H9 (cell line): ENCODE measurements around the gene NEIL1. TPM values are rescaled to one million over a fixed set of nuclear protein-coding genes. Genes with fewer than 3 reads are reported as not detected.

Experiments used
- DNase-seq: peaks from one replicate; pipeline ENCODE4 v3.0.0-alpha.2; 2017
- H2AFZ ChIP-seq: one replicate; pipeline ENCODE4 v1.6.1; 2013; ENCODE audit warnings: mild to moderate bottlenecking, low read length, control low read depth, moderate library complexity
- H2AK5ac ChIP-seq: 2 replicates; pipeline ENCODE4 v1.6.1; 2013; ENCODE audit warnings: low read length, control low read depth, mixed read lengths; ENCODE audit not compliant: insufficient read length
- H2BK120ac ChIP-seq: one replicate; pipeline ENCODE4 v1.6.1; 2013; ENCODE audit warnings: low read depth, mild to moderate bottlenecking, low read length, control low read depth, inconsistent platforms; ENCODE audit not compliant: poor library complexity, severe bottlenecking
- H2BK12ac ChIP-seq: 2 replicates; pipeline ENCODE4 v1.6.1; 2013; ENCODE audit warnings: low read length, control low read depth, mixed read lengths, low read depth; ENCODE audit not compliant: insufficient read length
- H2BK15ac ChIP-seq: 2 replicates; pipeline ENCODE4 v1.6.1; 2013; ENCODE audit warnings: low read depth, low read length, control low read depth
- H2BK20ac ChIP-seq: one replicate; pipeline ENCODE4 v1.6.1; 2013; ENCODE audit warnings: low read depth, mild to moderate bottlenecking, low read length, control low read depth, inconsistent platforms; ENCODE audit not compliant: poor library complexity, severe bottlenecking
- H2BK5ac ChIP-seq: 2 replicates; pipeline ENCODE4 v1.6.1; 2013; ENCODE audit warnings: low read length, control low read depth, mixed read lengths; ENCODE audit not compliant: insufficient read length
- H3K14ac ChIP-seq: 2 replicates; pipeline ENCODE4 v1.6.1; 2013; ENCODE audit warnings: low read length, control low read depth; ENCODE audit not compliant: insufficient read depth
- H3K18ac ChIP-seq: 2 replicates; pipeline ENCODE4 v1.6.1; 2013; ENCODE audit warnings: low read depth, mild to moderate bottlenecking, mixed read lengths, low read length, control low read depth; ENCODE audit not compliant: insufficient read length
- H3K23ac ChIP-seq: 2 replicates; pipeline ENCODE4 v1.6.1; 2013; ENCODE audit warnings: low read length, control low read depth, mixed read lengths, low read depth; ENCODE audit not compliant: insufficient read length
- H3K23me2 ChIP-seq: 2 replicates; pipeline ENCODE4 v1.6.1; 2013; ENCODE audit warnings: low read depth, mild to moderate bottlenecking, mixed read lengths, low read length, control low read depth; ENCODE audit not compliant: insufficient read length, poor library complexity, severe bottlenecking
- H3K27ac ChIP-seq: 2 replicates; pipeline ENCODE4 v1.5.1; 2013; ENCODE audit warnings: low read length, control low read depth, mixed read lengths, low read depth; ENCODE audit not compliant: insufficient read length
- H3K27me3 ChIP-seq: 2 replicates; pipeline ENCODE4 v1.6.1; 2013; ENCODE audit warnings: low read length, control low read depth, inconsistent platforms; ENCODE audit not compliant: insufficient read depth
- H3K4ac ChIP-seq: 2 replicates; pipeline ENCODE4 v1.6.1; 2013; ENCODE audit warnings: low read depth, mild to moderate bottlenecking, control low read depth, inconsistent platforms, low read length, moderate library complexity
- H3K4me1 ChIP-seq: 2 replicates; pipeline ENCODE4 v1.6.1; 2013; ENCODE audit warnings: low read length, control low read depth, inconsistent platforms; ENCODE audit not compliant: insufficient read depth
- H3K4me2 ChIP-seq: 2 replicates; pipeline ENCODE4 v1.6.1; 2013; ENCODE audit warnings: low read length, control low read depth, mixed read lengths; ENCODE audit not compliant: insufficient read length, insufficient read depth
- H3K56ac ChIP-seq: 2 replicates; pipeline ENCODE4 v1.6.1; 2013; ENCODE audit warnings: low read depth, mild to moderate bottlenecking, mixed read lengths, low read length, control low read depth; ENCODE audit not compliant: insufficient read length
- H3K79me1 ChIP-seq: 2 replicates; pipeline ENCODE4 v1.6.1; 2013; ENCODE audit warnings: low read depth, mild to moderate bottlenecking, moderate library complexity, low read length, control low read depth, inconsistent platforms; ENCODE audit not compliant: insufficient read depth, poor library complexity, severe bottlenecking
- H3K79me2 ChIP-seq: 2 replicates; pipeline ENCODE4 v1.6.1; 2013; ENCODE audit warnings: low read length, control low read depth, inconsistent platforms; ENCODE audit not compliant: insufficient read depth
- H3K9ac ChIP-seq: 2 replicates; pipeline ENCODE4 v1.6.1; 2013; ENCODE audit warnings: low read length, control low read depth, mixed read lengths; ENCODE audit not compliant: insufficient read length; ENCODE audit errors: extremely low read depth
- H3K9me3 ChIP-seq: one replicate; pipeline ENCODE4 v1.6.1; 2013; ENCODE audit warnings: low read depth, low read length, inconsistent platforms; ENCODE audit not compliant: control insufficient read depth
- H3T11ph ChIP-seq: one replicate; pipeline ENCODE4 v1.6.1; 2013; ENCODE audit warnings: mild to moderate bottlenecking, low read length, control low read depth, inconsistent platforms
- H4K20me1 ChIP-seq: one replicate; pipeline ENCODE4 v1.6.1; 2013; ENCODE audit not compliant: control insufficient read depth, insufficient read length, insufficient read depth
- H4K5ac ChIP-seq: 2 replicates; pipeline ENCODE4 v1.6.1; 2013; ENCODE audit warnings: low read depth, mild to moderate bottlenecking, mixed read lengths, low read length, control low read depth; ENCODE audit not compliant: insufficient read length
- H4K8ac ChIP-seq: replicated peaks from 2 replicates; pipeline ENCODE4 v1.6.1; 2013; ENCODE audit warnings: low read length, control low read depth, mixed read lengths, low read depth; ENCODE audit not compliant: insufficient read length
- H4K91ac ChIP-seq: 2 replicates; pipeline ENCODE4 v1.6.1; 2013; ENCODE audit warnings: low read depth, mild to moderate bottlenecking, moderate library complexity, mixed read lengths, low read length, control low read depth; ENCODE audit not compliant: insufficient read length
- H3K27ac Mint-ChIP-seq, 3 experiments: 2 replicates in 2 of 3; 3 replicates in 1 of 3; pipeline ENCODE4 v1.8.0; 2020 to 2021; ENCODE audit warnings: mixed read lengths in 3 of 3, mild to moderate bottlenecking in 1 of 3, moderate library complexity in 1 of 3
- H3K27me3 Mint-ChIP-seq: 2 replicates; pipeline ENCODE4 v1.8.0; 2021; ENCODE audit warnings: low read depth, mild to moderate bottlenecking, moderate library complexity, mixed read lengths
- H3K36me3 Mint-ChIP-seq, 3 experiments: 2 replicates in 2 of 3; 3 replicates in 1 of 3; pipeline ENCODE4 v1.8.0; 2020 to 2021; ENCODE audit warnings: low read depth in 3 of 3, mixed read lengths in 3 of 3; ENCODE audit not compliant: insufficient read depth in 1 of 3
- H3K4me1 Mint-ChIP-seq, 2 experiments: 2 replicates each; pipeline ENCODE4 v1.8.0; 2020; ENCODE audit warnings: mixed read lengths in 2 of 2
- H3K4me3 Mint-ChIP-seq, 2 experiments: 2 replicates in 1 of 2; 3 replicates in 1 of 2; pipeline ENCODE4 v1.8.0; 2020 to 2021; ENCODE audit warnings: mild to moderate bottlenecking in 2 of 2, mixed read lengths in 2 of 2, moderate library complexity in 1 of 2
- H3K9me3 Mint-ChIP-seq, 2 experiments: 2 replicates in 1 of 2; 3 replicates in 1 of 2; pipeline ENCODE4 v1.8.0; 2020; ENCODE audit warnings: mild to moderate bottlenecking in 2 of 2, mixed read lengths in 2 of 2, moderate library complexity in 1 of 2
- WGBS: extraction: QIAGEN DNeasy Blood & Tissue Kit; methylation state at CpG from one replicate; pipeline ENCODE4 v1.1.7; 2013; ENCODE audit warnings: missing lambda C conversion rate, low lambda C conversion rate, mixed read lengths; ENCODE audit not compliant: insufficient read length; ENCODE audit errors: extremely low coverage; 5-methylcytosine and 5-hydroxymethylcytosine counted together
- total RNA-seq: library from RNA; stranded (reverse); gene quantifications from 2 replicates; pipeline ENCODE4 v1.2.1, GENCODE V29; 2021
- TF ChIP-seq, protein P1 (sequence below): fragments of 200-600 bp; sonication (generic); conservative IDR thresholded peaks from 3 replicates; pipeline ENCODE4 v1.8.0; 2021; ENCODE audit warnings: antibody characterized with exemption, mild to moderate bottlenecking

The NEIL1 gene
- total RNA-seq, 1 experiment from 2014 or later: 16.5 TPM

DNA sequence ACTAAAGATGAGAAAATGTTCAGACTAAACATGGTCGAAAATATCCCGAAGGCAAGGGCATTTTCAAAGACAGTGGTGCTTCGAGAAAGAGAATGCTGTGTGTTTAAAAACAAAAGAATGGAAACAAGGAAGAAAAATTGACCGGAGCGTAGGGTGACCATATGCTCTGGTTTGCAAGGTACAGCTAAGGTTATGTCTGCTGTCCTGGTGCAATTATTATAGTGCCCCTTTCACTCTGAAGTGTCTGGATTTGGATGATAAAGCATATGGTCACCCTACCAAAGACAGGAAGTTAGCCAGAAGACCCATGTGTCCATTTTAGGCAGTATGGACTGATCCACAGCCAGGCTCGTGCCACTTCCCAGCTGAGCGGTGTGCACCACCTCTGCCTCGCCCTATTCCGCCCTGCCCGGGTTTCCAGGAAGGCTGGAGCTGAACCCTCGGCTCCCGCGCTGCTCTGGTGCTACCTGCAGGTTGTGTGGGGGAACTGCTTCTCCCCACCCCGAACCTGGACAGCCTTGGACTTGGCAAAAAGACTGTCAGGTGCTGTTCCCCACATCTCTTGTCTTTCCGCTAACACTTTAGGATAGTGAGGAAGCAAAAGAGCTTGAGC is 39.0 kb upstream of the NEIL1 start:
- H3K36me3 Mint-ChIP-seq: no peaks in the 10 kb centered on the region
- H3K23ac ChIP-seq: no peak overlapping the region
- H3K4me3 Mint-ChIP-seq: no peak overlapping the region
- H3K9ac ChIP-seq: no peak overlapping the region
- H4K20me1 ChIP-seq: no peaks in the 10 kb centered on the region
- H3K18ac ChIP-seq: no peak overlapping the region
- H3K27me3 Mint-ChIP-seq: peaks cover 23% of the 10 kb centered on the region
- H2BK12ac ChIP-seq: no peak overlapping the region
- no peak overlapping the region for H3K14ac ChIP-seq
- H2AK5ac ChIP-seq: no peak overlapping the region
- H4K5ac ChIP-seq: no peak overlapping the region
- no peak overlapping the region for H3K56ac ChIP-seq
- peak; percentile 88 for DNase-seq
- H3K27ac ChIP-seq: no peak overlapping the region
- no peak overlapping the region for H3K27ac Mint-ChIP-seq
- no peak overlapping the region for H3K4me2 ChIP-seq
- no peaks in the 10 kb centered on the region for H3K9me3 Mint-ChIP-seq
- no peaks in the 10 kb centered on the region for H3K79me1 ChIP-seq
- no peak overlapping the region for H2BK5ac ChIP-seq
- TF ChIP-seq, protein P1, sequence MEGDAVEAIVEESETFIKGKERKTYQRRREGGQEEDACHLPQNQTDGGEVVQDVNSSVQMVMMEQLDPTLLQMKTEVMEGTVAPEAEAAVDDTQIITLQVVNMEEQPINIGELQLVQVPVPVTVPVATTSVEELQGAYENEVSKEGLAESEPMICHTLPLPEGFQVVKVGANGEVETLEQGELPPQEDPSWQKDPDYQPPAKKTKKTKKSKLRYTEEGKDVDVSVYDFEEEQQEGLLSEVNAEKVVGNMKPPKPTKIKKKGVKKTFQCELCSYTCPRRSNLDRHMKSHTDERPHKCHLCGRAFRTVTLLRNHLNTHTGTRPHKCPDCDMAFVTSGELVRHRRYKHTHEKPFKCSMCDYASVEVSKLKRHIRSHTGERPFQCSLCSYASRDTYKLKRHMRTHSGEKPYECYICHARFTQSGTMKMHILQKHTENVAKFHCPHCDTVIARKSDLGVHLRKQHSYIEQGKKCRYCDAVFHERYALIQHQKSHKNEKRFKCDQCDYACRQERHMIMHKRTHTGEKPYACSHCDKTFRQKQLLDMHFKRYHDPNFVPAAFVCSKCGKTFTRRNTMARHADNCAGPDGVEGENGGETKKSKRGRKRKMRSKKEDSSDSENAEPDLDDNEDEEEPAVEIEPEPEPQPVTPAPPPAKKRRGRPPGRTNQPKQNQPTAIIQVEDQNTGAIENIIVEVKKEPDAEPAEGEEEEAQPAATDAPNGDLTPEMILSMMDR: peak; percentile 89
- no peak overlapping the region for H2BK120ac ChIP-seq
- no peaks in the 10 kb centered on the region for H3K9me3 ChIP-seq
- H3K4me1 Mint-ChIP-seq: peaks cover 0 to 2% of the 10 kb centered on the region in 2 experiments; a peak in 1 of 4 replicates
- H4K8ac ChIP-seq: no peak overlapping the region
- H3K79me2 ChIP-seq: no peaks in the 10 kb centered on the region
- H3K4me1 ChIP-seq: no peaks in the 10 kb centered on the region
- H3K4ac ChIP-seq: no peak overlapping the region
- no peak overlapping the region for H2AFZ ChIP-seq
- no peak overlapping the region for H4K91ac ChIP-seq
- H2BK15ac ChIP-seq: no peak overlapping the region
- H3K27me3 ChIP-seq: no peaks in the 10 kb centered on the region; the same call in 1 of the 2 replicates
- H3K23me2 ChIP-seq: no peaks in the 10 kb centered on the region
- WGBS: no CpG with 5 or more reads among the region's 15 CpGs
- no peak overlapping the region for H3T11ph ChIP-seq
- no peak overlapping the region for H2BK20ac ChIP-seq
